ENCODE measurements around the gene GOLIM4.

GRCh38 chr3:168080022-168080421, 15.7 kb downstream of the GOLIM4 start:
- TF ChIP-seq, protein P1, sequence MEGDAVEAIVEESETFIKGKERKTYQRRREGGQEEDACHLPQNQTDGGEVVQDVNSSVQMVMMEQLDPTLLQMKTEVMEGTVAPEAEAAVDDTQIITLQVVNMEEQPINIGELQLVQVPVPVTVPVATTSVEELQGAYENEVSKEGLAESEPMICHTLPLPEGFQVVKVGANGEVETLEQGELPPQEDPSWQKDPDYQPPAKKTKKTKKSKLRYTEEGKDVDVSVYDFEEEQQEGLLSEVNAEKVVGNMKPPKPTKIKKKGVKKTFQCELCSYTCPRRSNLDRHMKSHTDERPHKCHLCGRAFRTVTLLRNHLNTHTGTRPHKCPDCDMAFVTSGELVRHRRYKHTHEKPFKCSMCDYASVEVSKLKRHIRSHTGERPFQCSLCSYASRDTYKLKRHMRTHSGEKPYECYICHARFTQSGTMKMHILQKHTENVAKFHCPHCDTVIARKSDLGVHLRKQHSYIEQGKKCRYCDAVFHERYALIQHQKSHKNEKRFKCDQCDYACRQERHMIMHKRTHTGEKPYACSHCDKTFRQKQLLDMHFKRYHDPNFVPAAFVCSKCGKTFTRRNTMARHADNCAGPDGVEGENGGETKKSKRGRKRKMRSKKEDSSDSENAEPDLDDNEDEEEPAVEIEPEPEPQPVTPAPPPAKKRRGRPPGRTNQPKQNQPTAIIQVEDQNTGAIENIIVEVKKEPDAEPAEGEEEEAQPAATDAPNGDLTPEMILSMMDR (IDR thresholded peaks at IDR 0.05; ENCODE audit: low read depth, low read length) = no peak
- TF ChIP-seq EZH2phosphoT487 (IDR thresholded peaks at IDR 0.05; ENCODE audit: low read depth) = no peak
